Liver (tissue), 3 donors: ENCODE measurements around the gene FARS2.

Source experiments
- CTCF ChIP-seq: fragments of 150-350 bp; IDR thresholded peaks from 2 replicates; pipeline ENCODE4 v1.5.1; 2017; ENCODE audit warnings: improper control_type of control experiment, low read depth, low read length; ENCODE audit not compliant: missing input control
- EGR1 ChIP-seq, 2 donors: IDR thresholded peaks; 2 replicates each; pipeline ENCODE4 v1.6.1; 2016 to 2018; ENCODE audit warnings: antibody characterized with exemption in 2 of 2, low read depth in 2 of 2
- FOXA1 ChIP-seq: IDR thresholded peaks from 2 replicates; pipeline ENCODE4 v1.6.1; 2016; ENCODE audit warnings: antibody characterized with exemption
- GABPA ChIP-seq, 2 donors: IDR thresholded peaks in 1 of 2; conservative IDR thresholded peaks in 1 of 2; 2 replicates each; pipeline ENCODE4 v1.6.1; 2016; ENCODE audit warnings: antibody characterized with exemption in 2 of 2, mild to moderate bottlenecking in 1 of 2, moderate library complexity in 1 of 2
- HNF4G ChIP-seq: IDR thresholded peaks from 2 replicates; pipeline ENCODE4 v1.6.1; 2016; ENCODE audit warnings: antibody characterized with exemption
- JUND ChIP-seq, 2 donors: IDR thresholded peaks; 2 replicates each; pipeline ENCODE4 v1.6.1; 2016; ENCODE audit warnings: antibody characterized with exemption in 2 of 2
- REST ChIP-seq: IDR thresholded peaks from 2 replicates; pipeline ENCODE4 v1.6.1; 2016; ENCODE audit warnings: antibody characterized with exemption, mild to moderate bottlenecking
- TAF1 ChIP-seq: conservative IDR thresholded peaks from 2 replicates; pipeline ENCODE4 v1.6.1; 2016; ENCODE audit warnings: antibody characterized with exemption, mild to moderate bottlenecking
- ZBTB33 ChIP-seq: IDR thresholded peaks from 2 replicates; pipeline ENCODE4 v1.6.1; 2016; ENCODE audit warnings: antibody characterized with exemption
- donor health status: healthy.
- donor health status: healthy.

- no peak for TF ChIP-seq REST
- TF ChIP-seq FOXA1 = no peak
- no peak for TF ChIP-seq CTCF
- no peak for TF ChIP-seq HNF4G
- TF ChIP-seq ZBTB33 = no peak
- TF ChIP-seq EGR1 (IDR thresholded peaks at IDR 0.05; ENCODE audit: low read depth in 2 of 2) = no peak
- TF ChIP-seq GABPA (IDR thresholded peaks at IDR 0.05 in 1 of 2, conservative IDR thresholded peaks at IDR 0.05 in 1 of 2) = no peak
- no peak for TF ChIP-seq JUND (IDR thresholded peaks at IDR 0.05)
- no peak for TF ChIP-seq TAF1
Observed at GRCh38 chr6:5772408-5773120, 511.3 kb downstream of the FARS2 start.
